ENCODE measurements around the gene NFIX. TPM values are rescaled to one million over a fixed set of nuclear protein-coding genes. Genes with fewer than 3 reads are reported as not detected.

The NFIX gene
- total and polyA plus RNA-seq, 2 donors from 2014 or later = 4.3 to 65.0 TPM

GRCh38 chr19:13031917-13032623 lies 36.8 kb downstream of the NFIX start:
- peaks cover 0 to 18% (median 12%) of the 10 kb centered on the region in 3 donors for H3K4me1 ChIP-seq (ENCODE audit: control insufficient read depth in 2 of 3, insufficient read depth in 2 of 3, low read depth in 1 of 3, low read length in 3 of 3)
- TF ChIP-seq CTCF (IDR thresholded peaks at IDR 0.05; ENCODE audit: borderline replicate concordance, extremely low read depth, insufficient read depth) = no peak
- FAIRE-seq = no peak
- no peak overlapping the region for H3K9ac ChIP-seq (ENCODE audit: low read length in 3 of 3)
- H3K27me3 ChIP-seq (ENCODE audit: control insufficient read depth, insufficient read depth, low read length) = peaks cover 8% of the 10 kb centered on the region
- H3K36me3 ChIP-seq (ENCODE audit: control insufficient read depth in 2 of 3, insufficient read depth in 3 of 3, low read length in 3 of 3) = peaks cover 0 to 2% (median 0%) of the 10 kb centered on the region in 3 donors
- peak in 1 of 5 donors; percentile 77 for DNase-seq
- H3K4me3 ChIP-seq (ENCODE audit: low read length in 3 of 3) = no peak overlapping the region
- no peaks in the 10 kb centered on the region for H3K9me3 ChIP-seq (ENCODE audit: control insufficient read depth in 2 of 3, insufficient read depth in 1 of 3, low read length in 3 of 3)
- intact Hi-C loops (cut with DNase I) = no loop called here
- H3K27ac ChIP-seq (ENCODE audit: low read depth in 2 of 2, low read length in 2 of 2) = no peak overlapping the region

GRCh38 chr19:13032837-13033236 lies 37.6 kb downstream of the NFIX start:
- no peaks in the 10 kb centered on the region for H3K9me3 ChIP-seq (ENCODE audit: control insufficient read depth in 2 of 3, insufficient read depth in 1 of 3, low read length in 3 of 3)
- H3K9ac ChIP-seq (ENCODE audit: low read length in 3 of 3) = no peak overlapping the region
- H3K27me3 ChIP-seq (ENCODE audit: control insufficient read depth, insufficient read depth, low read length) = peaks cover 9% of the 10 kb centered on the region
- intact Hi-C loops (cut with DNase I) = no loop called here
- peaks cover 0 to 18% (median 12%) of the 10 kb centered on the region in 3 donors for H3K4me1 ChIP-seq (ENCODE audit: control insufficient read depth in 2 of 3, insufficient read depth in 2 of 3, low read depth in 1 of 3, low read length in 3 of 3)
- no peak for TF ChIP-seq CTCF (IDR thresholded peaks at IDR 0.05; ENCODE audit: borderline replicate concordance, extremely low read depth, insufficient read depth)
- no peak overlapping the region for H3K27ac ChIP-seq (ENCODE audit: low read depth in 2 of 2, low read length in 2 of 2)
- no peak for FAIRE-seq
- no peaks in the 10 kb centered on the region for H3K36me3 ChIP-seq (ENCODE audit: control insufficient read depth in 2 of 3, insufficient read depth in 3 of 3, low read length in 3 of 3)
- no peak overlapping the region for H3K4me3 ChIP-seq (ENCODE audit: low read length in 3 of 3)
- DNase-seq = no peak

GRCh38 chr19:13033244-13033643 lies 38.0 kb downstream of the NFIX start:
- no peaks in the 10 kb centered on the region for H3K36me3 ChIP-seq (ENCODE audit: control insufficient read depth in 2 of 3, insufficient read depth in 3 of 3, low read length in 3 of 3)
- no peak for FAIRE-seq
- no peak for TF ChIP-seq CTCF (IDR thresholded peaks at IDR 0.05; ENCODE audit: borderline replicate concordance, extremely low read depth, insufficient read depth)
- peaks cover 10% of the 10 kb centered on the region for H3K27me3 ChIP-seq (ENCODE audit: control insufficient read depth, insufficient read depth, low read length)
- H3K4me3 ChIP-seq (ENCODE audit: low read length in 3 of 3) = no peak overlapping the region
- H3K9ac ChIP-seq (ENCODE audit: low read length in 3 of 3) = no peak overlapping the region
- H3K27ac ChIP-seq (ENCODE audit: low read depth in 2 of 2, low read length in 2 of 2) = no peak overlapping the region
- peaks cover 0 to 18% (median 12%) of the 10 kb centered on the region in 3 donors for H3K4me1 ChIP-seq (ENCODE audit: control insufficient read depth in 2 of 3, insufficient read depth in 2 of 3, low read depth in 1 of 3, low read length in 3 of 3)
- no peak for DNase-seq
- intact Hi-C loops (cut with DNase I) = no loop called here
- H3K9me3 ChIP-seq (ENCODE audit: control insufficient read depth in 2 of 3, insufficient read depth in 1 of 3, low read length in 3 of 3) = no peaks in the 10 kb centered on the region
